ENCODE measurements around the gene SNX21. TPM values are rescaled to one million over a fixed set of nuclear protein-coding genes. Genes with fewer than 3 reads are reported as not detected.

Gene SNX21
- total RNA-seq, 1 experiment from 2014 or later = 11.9 TPM

DNA sequence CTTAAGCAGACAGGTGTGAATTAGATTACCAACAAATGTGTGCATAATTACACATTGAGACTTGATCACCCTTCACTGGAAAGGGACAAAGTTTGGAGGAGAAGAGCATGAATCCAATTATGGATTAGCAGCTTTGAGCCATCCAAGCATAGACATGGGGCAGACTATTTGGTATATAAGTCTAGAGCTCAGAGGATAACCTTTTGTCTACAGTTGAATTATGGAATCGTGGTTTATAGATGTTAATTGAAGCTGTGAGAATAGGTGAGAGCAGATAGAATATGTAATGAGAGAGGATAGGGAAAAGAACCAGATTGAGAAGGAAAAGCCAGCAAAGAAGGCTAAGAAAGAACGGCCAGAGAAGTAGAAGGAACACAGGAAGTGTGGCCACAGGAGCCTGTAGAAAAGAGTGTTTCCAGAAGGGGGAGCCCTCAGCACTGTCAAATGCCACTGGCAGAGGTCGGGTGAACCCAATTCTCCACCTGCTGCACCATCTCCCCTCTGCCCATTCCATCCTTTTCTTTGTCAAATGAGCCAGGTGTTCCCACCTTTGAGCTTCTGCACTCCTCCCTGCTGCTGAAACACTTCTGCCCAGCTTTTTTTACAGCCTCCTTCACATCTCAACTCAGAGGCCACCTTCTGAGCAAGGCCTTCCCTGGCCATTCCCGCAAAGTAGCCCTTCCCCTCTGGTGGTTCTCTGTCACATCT is 34.5 kb upstream of the SNX21 start (continued):
- TF ChIP-seq, protein P1, sequence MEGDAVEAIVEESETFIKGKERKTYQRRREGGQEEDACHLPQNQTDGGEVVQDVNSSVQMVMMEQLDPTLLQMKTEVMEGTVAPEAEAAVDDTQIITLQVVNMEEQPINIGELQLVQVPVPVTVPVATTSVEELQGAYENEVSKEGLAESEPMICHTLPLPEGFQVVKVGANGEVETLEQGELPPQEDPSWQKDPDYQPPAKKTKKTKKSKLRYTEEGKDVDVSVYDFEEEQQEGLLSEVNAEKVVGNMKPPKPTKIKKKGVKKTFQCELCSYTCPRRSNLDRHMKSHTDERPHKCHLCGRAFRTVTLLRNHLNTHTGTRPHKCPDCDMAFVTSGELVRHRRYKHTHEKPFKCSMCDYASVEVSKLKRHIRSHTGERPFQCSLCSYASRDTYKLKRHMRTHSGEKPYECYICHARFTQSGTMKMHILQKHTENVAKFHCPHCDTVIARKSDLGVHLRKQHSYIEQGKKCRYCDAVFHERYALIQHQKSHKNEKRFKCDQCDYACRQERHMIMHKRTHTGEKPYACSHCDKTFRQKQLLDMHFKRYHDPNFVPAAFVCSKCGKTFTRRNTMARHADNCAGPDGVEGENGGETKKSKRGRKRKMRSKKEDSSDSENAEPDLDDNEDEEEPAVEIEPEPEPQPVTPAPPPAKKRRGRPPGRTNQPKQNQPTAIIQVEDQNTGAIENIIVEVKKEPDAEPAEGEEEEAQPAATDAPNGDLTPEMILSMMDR (IDR thresholded peaks at IDR 0.05 in 2 of 3, conservative IDR thresholded peaks at IDR 0.05 in 1 of 3; ENCODE audit: borderline replicate concordance in 1 of 3, insufficient read depth in 1 of 3, low read depth in 2 of 3, low read length in 2 of 3) = peak; percentile 35 to 75 (median 72); a peak in 5 of 6 replicates
- TF ChIP-seq SP1 (IDR thresholded peaks at IDR 0.05; ENCODE audit: low read depth) (no peak), FOSL1 (IDR thresholded peaks at IDR 0.05; ENCODE audit: low read depth) (no peak), SRF (IDR thresholded peaks at IDR 0.05; ENCODE audit: low read depth) (no peak)

DNA sequence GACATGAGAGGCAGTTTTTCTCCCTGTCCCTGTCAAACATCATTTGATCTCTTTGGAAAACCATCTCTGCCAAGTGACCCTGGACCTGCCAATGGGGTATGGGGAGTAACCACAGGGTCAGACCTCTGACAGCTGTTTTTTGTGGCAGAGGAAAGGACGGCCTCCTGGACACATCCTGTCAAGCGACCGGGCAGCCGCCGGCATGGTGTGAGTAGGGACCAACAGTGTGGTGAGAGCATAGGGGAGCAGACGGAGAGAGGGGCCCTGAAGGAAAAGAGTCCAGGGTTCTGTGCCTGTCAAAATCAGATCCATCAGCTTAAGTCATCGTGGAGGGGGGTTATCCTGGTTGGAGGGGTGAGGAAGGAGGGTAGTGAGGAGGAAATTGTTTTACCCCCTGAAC is 31.7 kb upstream of the SNX21 start:
- ATAC-seq (no peak), DNase-seq (ENCODE audit: low read depth, low spot score) (no peak)
- Histone ChIP-seq H3K9me2 (ENCODE audit: insufficient read depth) (no peaks in the 10 kb centered on the region), H3K36me3 (ENCODE audit: control insufficient read depth in 1 of 2, insufficient read depth in 2 of 2, low read length in 2 of 2) (peaks cover 34 to 45% of the 10 kb centered on the region in 2 experiments), H3K4me1 (ENCODE audit: control insufficient read depth in 1 of 2, insufficient read depth in 2 of 2, low read length in 2 of 2) (no peaks in the 10 kb centered on the region), H4K20me1 (ENCODE audit: insufficient read depth) (0 out of 2 replicates have a peak, but pooled peaks cover 4% of the 10 kb centered on the region), H3K4me3 (replicated peaks in 1 of 2; ENCODE audit: low read depth in 1 of 2, low read length in 2 of 2) (no peak overlapping the region), H2AFZ (ENCODE audit: low read depth, low read length, poor library complexity, severe bottlenecking) (no peak overlapping the region), H3K4me2 (ENCODE audit: low read length) (no peak overlapping the region), H3K9ac (ENCODE audit: low read length) (no peak overlapping the region), H3K9me3 (ENCODE audit: control insufficient read depth in 1 of 2, insufficient read depth in 1 of 2, low read depth in 1 of 2, low read length in 2 of 2) (no peaks in the 10 kb centered on the region), H3K79me2 (ENCODE audit: insufficient read depth, low read length) (no peaks in the 10 kb centered on the region), H3K27me3 (ENCODE audit: insufficient read depth, low read length) (no peaks in the 10 kb centered on the region), H3K27ac (ENCODE audit: low read depth, low read length) (no peak overlapping the region)
- POLR2A ChIA-PET = no interaction called here
- CTCF ChIA-PET = interaction anchor here (2.0 kb wide), 1 partner anchor 185 kb away, joined by 6 read pairs; no protein-coding TSS in a partner anchor
- intact Hi-C loops (cut with micrococcal nuclease) = no loop called here
- no peak for TF ChIP-seq TCF7L2 (IDR thresholded peaks at IDR 0.05; ENCODE audit: borderline replicate concordance, extremely low read depth, insufficient read depth, insufficient read length)
- no peak for TF ChIP-seq EZH2phosphoT487 (IDR thresholded peaks at IDR 0.05; ENCODE audit: borderline replicate concordance)
- TF ChIP-seq POLR2A (IDR thresholded peaks at IDR 0.05; ENCODE audit: borderline replicate concordance, extremely low read depth, insufficient read depth, insufficient read length) = no peak
- TF ChIP-seq YY1 (IDR thresholded peaks at IDR 0.05; ENCODE audit: extremely low read depth, insufficient replicate concordance, low read depth, low read length) = no peak
- TF ChIP-seq, protein P1 (IDR thresholded peaks at IDR 0.05 in 2 of 3, conservative IDR thresholded peaks at IDR 0.05 in 1 of 3; ENCODE audit: borderline replicate concordance in 1 of 3, insufficient read depth in 1 of 3, low read depth in 2 of 3, low read length in 2 of 3) = no peak
- TF ChIP-seq, protein P2, sequence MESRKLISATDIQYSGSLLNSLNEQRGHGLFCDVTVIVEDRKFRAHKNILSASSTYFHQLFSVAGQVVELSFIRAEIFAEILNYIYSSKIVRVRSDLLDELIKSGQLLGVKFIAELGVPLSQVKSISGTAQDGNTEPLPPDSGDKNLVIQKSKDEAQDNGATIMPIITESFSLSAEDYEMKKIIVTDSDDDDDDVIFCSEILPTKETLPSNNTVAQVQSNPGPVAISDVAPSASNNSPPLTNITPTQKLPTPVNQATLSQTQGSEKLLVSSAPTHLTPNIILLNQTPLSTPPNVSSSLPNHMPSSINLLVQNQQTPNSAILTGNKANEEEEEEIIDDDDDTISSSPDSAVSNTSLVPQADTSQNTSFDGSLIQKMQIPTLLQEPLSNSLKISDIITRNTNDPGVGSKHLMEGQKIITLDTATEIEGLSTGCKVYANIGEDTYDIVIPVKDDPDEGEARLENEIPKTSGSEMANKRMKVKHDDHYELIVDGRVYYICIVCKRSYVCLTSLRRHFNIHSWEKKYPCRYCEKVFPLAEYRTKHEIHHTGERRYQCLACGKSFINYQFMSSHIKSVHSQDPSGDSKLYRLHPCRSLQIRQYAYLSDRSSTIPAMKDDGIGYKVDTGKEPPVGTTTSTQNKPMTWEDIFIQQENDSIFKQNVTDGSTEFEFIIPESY (IDR thresholded peaks at IDR 0.05; ENCODE audit: extremely low read depth, insufficient replicate concordance, low read length) = no peak
- no peak for TF ChIP-seq ZNF274 (IDR thresholded peaks at IDR 0.05; ENCODE audit: low read depth, low read length)
- TF ChIP-seq SRF (IDR thresholded peaks at IDR 0.05; ENCODE audit: low read depth) = no peak
- TF ChIP-seq CEBPB (IDR thresholded peaks at IDR 0.05; ENCODE audit: low read depth) = no peak
- no peak for TF ChIP-seq SP1 (IDR thresholded peaks at IDR 0.05; ENCODE audit: low read depth)
- no peak for TF ChIP-seq RAD21 (IDR thresholded peaks at IDR 0.05; ENCODE audit: low read depth)
- no peak for TF ChIP-seq POLR2AphosphoS5 (IDR thresholded peaks at IDR 0.05; ENCODE audit: low read depth, low read length)
- TF ChIP-seq EZH2 (IDR thresholded peaks at IDR 0.05) = no peak
- TF ChIP-seq JUND (IDR thresholded peaks at IDR 0.05) = no peak
- TF ChIP-seq SIN3A (IDR thresholded peaks at IDR 0.05; ENCODE audit: low read depth) = no peak
- no TSS peak for BruUV-seq (replicated peaks)
- RAD21 ChIA-PET (ENCODE audit: low non-redundant PET in 1 of 2, low total read pairs in 2 of 2, uncharacterized antibody in 2 of 2, unreplicated experiment in 2 of 2) = no interaction called here
